Measurements from ENCODE around the gene VSTM2L.

Gene VSTM2L

DNA sequence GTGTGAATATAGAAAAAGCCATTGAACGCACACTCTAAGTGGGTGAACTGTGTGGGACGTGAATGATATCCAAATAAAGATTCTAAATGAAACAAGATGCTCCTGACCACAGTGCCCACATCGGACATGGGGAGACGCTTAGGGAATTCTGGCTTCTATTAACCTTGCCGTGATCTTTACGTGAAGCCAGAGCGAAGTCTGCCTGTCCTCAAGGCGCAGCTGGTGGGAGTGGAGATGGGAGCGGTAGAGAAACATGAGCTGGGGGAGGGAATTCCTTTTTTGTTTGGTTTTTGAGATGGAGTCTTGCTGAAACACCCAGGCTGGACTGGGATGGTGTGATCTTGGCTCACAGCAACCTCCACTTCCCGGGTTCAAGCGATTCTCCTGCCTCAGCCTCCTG lies 46.0 kb downstream of the VSTM2L start:
- Histone ChIP-seq H4K20me1 (ENCODE audit: insufficient read depth, low read length) (no peaks in the 10 kb centered on the region), H3K4me3 (ENCODE audit: low read depth, low read length, poor library complexity, severe bottlenecking) (no peak overlapping the region), H2AFZ (ENCODE audit: low read length) (no peak overlapping the region), H3K9me3 (ENCODE audit: low read length) (peaks cover 5% of the 10 kb centered on the region; the same call in 1 of the 2 replicates), H3K4me2 (ENCODE audit: low read length) (no peak overlapping the region), H3K27ac (ENCODE audit: low read depth, low read length, poor library complexity, severe bottlenecking) (no peak overlapping the region), H3K36me3 (ENCODE audit: insufficient read depth, low read length) (no peaks in the 10 kb centered on the region; the same call in 1 of the 2 replicates), H3K27me3 (ENCODE audit: insufficient read depth, low read length) (peaks cover 4% of the 10 kb centered on the region; the same call in 1 of the 2 replicates), H3F3A (ENCODE audit: insufficient read depth, low read length) (no peaks in the 10 kb centered on the region), H3K9me2 (ENCODE audit: low read depth, low read length) (no peaks in the 10 kb centered on the region), H3K79me2 (ENCODE audit: insufficient read depth, low read length) (no peaks in the 10 kb centered on the region), H3K4me1 (ENCODE audit: insufficient read depth, low read length, severe bottlenecking) (no peaks in the 10 kb centered on the region), H3K9ac (ENCODE audit: low read length) (no peak overlapping the region)
- TF ChIP-seq, protein P1, sequence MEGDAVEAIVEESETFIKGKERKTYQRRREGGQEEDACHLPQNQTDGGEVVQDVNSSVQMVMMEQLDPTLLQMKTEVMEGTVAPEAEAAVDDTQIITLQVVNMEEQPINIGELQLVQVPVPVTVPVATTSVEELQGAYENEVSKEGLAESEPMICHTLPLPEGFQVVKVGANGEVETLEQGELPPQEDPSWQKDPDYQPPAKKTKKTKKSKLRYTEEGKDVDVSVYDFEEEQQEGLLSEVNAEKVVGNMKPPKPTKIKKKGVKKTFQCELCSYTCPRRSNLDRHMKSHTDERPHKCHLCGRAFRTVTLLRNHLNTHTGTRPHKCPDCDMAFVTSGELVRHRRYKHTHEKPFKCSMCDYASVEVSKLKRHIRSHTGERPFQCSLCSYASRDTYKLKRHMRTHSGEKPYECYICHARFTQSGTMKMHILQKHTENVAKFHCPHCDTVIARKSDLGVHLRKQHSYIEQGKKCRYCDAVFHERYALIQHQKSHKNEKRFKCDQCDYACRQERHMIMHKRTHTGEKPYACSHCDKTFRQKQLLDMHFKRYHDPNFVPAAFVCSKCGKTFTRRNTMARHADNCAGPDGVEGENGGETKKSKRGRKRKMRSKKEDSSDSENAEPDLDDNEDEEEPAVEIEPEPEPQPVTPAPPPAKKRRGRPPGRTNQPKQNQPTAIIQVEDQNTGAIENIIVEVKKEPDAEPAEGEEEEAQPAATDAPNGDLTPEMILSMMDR (IDR thresholded peaks at IDR 0.05; ENCODE audit: low read length) = no peak
- TF ChIP-seq EZH2 (IDR thresholded peaks at IDR 0.05; ENCODE audit: borderline replicate concordance, low read length) = no peak

- Histone ChIP-seq H3K9me2 (ENCODE audit: low read depth, low read length) (no peaks in the 10 kb centered on the region), H4K20me1 (ENCODE audit: insufficient read depth, low read length) (no peaks in the 10 kb centered on the region), H3K4me2 (ENCODE audit: low read length) (no peak overlapping the region), H3K79me2 (ENCODE audit: insufficient read depth, low read length) (no peaks in the 10 kb centered on the region), H3K4me3 (ENCODE audit: low read depth, low read length, poor library complexity, severe bottlenecking) (no peak overlapping the region), H3K9me3 (ENCODE audit: low read length) (no peaks in the 10 kb centered on the region), H3K4me1 (ENCODE audit: insufficient read depth, low read length, severe bottlenecking) (no peaks in the 10 kb centered on the region), H3K9ac (ENCODE audit: low read length) (no peak overlapping the region), H3K36me3 (ENCODE audit: insufficient read depth, low read length) (no peaks in the 10 kb centered on the region), H2AFZ (ENCODE audit: low read length) (no peak overlapping the region), H3K27ac (ENCODE audit: low read depth, low read length, poor library complexity, severe bottlenecking) (no peak overlapping the region), H3F3A (ENCODE audit: insufficient read depth, low read length) (no peaks in the 10 kb centered on the region), H3K27me3 (ENCODE audit: insufficient read depth, low read length) (peaks cover 4% of the 10 kb centered on the region; the same call in 1 of the 2 replicates)
- TF ChIP-seq, protein P1 (IDR thresholded peaks at IDR 0.05; ENCODE audit: low read length) = no peak
- no peak for TF ChIP-seq EZH2 (IDR thresholded peaks at IDR 0.05; ENCODE audit: borderline replicate concordance, low read length)
Observed at GRCh38 chr20:37954190-37954589, 51.3 kb downstream of the VSTM2L start.

DNA sequence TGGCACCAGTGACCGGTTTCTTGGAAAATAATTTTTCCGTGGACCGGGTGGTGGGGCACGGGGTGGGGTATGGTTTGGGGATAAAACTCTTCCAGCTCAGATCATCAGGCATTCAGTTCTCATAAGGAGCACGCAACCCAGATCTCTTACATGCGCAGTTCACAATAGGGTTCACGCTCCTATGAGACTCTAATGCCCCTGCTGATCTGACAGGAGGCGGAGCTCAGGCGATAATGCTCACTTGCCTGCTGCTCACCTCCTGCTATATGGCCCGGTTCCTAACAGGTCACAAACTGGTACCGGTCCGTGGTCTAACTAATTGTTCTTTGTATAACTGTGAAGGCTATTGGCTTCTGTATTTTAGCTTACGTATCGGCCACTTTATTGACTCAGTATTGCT lies 51.7 kb downstream of the VSTM2L start:
- peaks cover 4% of the 10 kb centered on the region; the same call in 1 of the 2 replicates for H3K27me3 ChIP-seq (ENCODE audit: insufficient read depth, low read length)
- H3K79me2 ChIP-seq (ENCODE audit: insufficient read depth, low read length) = no peaks in the 10 kb centered on the region
- TF ChIP-seq, protein P1 (IDR thresholded peaks at IDR 0.05; ENCODE audit: low read length) = no peak
- TF ChIP-seq EZH2 (IDR thresholded peaks at IDR 0.05; ENCODE audit: borderline replicate concordance, low read length) = no peak
- H3K4me1 ChIP-seq (ENCODE audit: insufficient read depth, low read length, severe bottlenecking) = no peaks in the 10 kb centered on the region
- H3K4me3 ChIP-seq (ENCODE audit: low read depth, low read length, poor library complexity, severe bottlenecking) = no peak overlapping the region
- H2AFZ ChIP-seq (ENCODE audit: low read length) = no peak overlapping the region
- no peaks in the 10 kb centered on the region for H3K9me3 ChIP-seq (ENCODE audit: low read length)
- no peak overlapping the region for H3K4me2 ChIP-seq (ENCODE audit: low read length)
- H3K9me2 ChIP-seq (ENCODE audit: low read depth, low read length) = no peaks in the 10 kb centered on the region
- H3K9ac ChIP-seq (ENCODE audit: low read length) = no peak overlapping the region
- no peak overlapping the region for H3K27ac ChIP-seq (ENCODE audit: low read depth, low read length, poor library complexity, severe bottlenecking)
- H3K36me3 ChIP-seq (ENCODE audit: insufficient read depth, low read length) = no peaks in the 10 kb centered on the region
- H3F3A ChIP-seq (ENCODE audit: insufficient read depth, low read length) = no peaks in the 10 kb centered on the region
- no peaks in the 10 kb centered on the region for H4K20me1 ChIP-seq (ENCODE audit: insufficient read depth, low read length)

Data from OCI-LY1 (cell line).